GM23248 (cell line): ENCODE results near the gene ADNP2.

Experiments
- EZH2 ChIP-seq: fragments of 200-600 bp; sonication (generic); IDR thresholded peaks from 2 replicates; pipeline ENCODE4 v1.6.1; 2018; ENCODE audit warnings: antibody characterized with exemption, mild to moderate bottlenecking; ENCODE audit not compliant: insufficient read depth, poor library complexity, severe bottlenecking
- EZH2phosphoT487 ChIP-seq: fragments of 200-600 bp; sonication (generic); IDR thresholded peaks from 2 replicates; pipeline ENCODE4 v1.6.1; 2018; ENCODE audit warnings: antibody characterized with exemption, moderate library complexity, mild to moderate bottlenecking, low read depth; ENCODE audit not compliant: insufficient read depth

- TF ChIP-seq EZH2 (no peak), EZH2phosphoT487 (no peak)
Measured at GRCh38 chr18:80168346-80168745, 59.3 kb downstream of the ADNP2 start.
